HG02840 (cell line): ENCODE results near the gene GALNT2.

Source experiments
- ATAC-seq: cut with Tn5 transposase; IDR thresholded peaks from one replicate; pipeline ENCODE4 v1.9.1; 2021; ENCODE audit warnings: mild to moderate bottlenecking, moderate library complexity, moderate number of reproducible peaks; ENCODE audit not compliant: unreplicated experiment, low FRiP score

Gene GALNT2

DNA sequence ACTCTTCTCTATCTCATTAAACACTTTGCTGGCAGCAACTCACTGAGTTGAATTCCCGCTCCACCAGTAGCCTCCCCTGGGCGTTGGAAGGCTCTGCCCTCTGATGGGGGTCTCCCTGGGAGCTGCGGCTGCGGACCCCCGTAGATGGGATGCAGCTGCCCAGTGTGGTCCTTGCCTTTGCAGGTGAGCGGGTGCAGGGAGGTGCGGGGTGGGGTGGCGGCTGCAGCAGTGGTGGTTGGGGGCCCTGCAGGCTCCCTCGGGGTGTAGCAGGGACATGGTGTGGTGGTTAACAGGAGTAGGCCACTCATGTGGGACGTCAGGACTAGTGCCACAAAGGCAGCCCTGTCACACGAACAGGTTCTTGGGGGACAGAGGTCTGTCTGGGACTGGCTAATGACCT is 42.0 kb downstream of the GALNT2 start:
- no peak for ATAC-seq

DNA sequence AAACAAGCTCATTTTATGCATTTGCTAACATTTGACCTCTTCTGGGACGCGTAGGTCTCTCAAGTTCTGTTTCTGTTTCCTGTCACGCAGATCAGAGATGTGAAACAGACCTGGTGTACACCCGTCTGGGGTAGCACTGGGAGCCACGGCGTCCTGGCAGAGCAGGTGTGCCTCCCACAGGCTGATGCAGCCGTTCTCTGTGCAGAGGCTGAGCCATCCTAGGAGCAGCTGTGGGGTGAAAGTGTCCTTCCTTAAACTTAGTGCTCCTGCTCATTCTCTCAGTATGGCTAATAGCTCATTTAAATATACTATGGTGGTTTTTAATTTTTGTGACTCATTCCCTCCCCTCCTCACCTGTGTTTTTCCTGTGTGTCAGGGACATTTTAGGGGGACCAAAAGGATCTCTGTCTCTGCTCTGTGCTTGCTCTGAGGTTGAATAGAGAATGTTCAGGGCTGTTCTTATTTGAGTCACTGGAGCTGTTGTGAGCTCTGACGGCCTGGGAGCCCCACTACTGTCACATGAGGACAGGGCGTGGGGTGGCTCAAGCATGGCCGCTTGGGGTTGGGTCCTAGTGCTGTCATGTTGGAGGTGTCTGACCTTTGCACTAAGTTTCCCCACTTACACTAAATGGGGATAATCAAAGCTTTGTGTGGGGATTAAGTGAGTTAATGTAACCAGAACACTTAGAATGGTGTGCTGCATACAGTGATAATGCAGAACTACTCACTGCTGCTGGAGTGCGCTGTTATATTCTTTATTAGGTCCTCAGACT is 43.0 kb downstream of the GALNT2 start:
- ATAC-seq = peak; percentile 84

DNA sequence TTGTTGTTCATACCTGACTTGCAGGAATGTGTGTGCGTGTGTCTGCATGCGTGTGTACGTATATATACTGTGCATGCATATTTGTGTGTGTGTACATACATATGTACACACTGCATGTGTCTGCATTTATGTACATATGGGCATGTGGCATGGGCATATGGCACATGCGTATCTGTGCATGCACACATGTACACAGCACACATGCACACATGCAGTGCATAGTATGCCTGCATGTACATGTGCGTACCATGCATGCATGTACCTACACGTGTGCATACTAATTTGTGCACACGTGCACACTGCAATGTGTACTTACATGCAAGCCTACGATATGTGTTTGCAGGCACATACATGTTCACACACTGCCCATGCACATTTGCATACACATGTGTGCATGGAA is 43.9 kb downstream of the GALNT2 start:
- no peak for ATAC-seq

DNA sequence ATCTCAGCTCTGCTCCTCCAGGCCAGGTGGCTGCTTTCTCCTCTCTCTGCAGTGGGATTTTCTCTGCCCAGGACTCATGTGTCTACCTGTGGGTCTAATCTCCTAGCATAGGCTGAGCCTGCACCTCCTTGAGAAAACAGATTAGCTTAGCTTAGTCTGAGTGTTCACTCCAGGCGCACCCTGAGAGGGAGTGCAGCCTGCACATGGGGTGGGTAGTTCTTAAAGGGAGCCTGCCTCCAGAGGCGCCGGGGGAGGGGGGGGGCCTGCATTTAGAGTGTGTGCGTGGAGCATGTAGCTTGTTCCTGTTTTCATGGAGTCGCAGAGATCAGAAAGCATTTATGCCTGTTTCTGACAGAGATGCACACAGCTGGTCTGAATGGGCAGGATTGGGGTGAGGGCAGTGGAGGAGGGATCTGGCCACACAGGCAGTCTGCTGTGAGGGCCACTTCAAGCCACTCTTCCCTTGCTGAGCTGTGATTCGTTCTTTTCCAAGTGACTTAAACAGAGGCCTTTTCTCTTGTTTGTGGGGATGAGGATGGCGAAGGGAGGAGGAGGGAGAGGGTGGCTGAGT is 45.2 kb downstream of the GALNT2 start:
- no peak for ATAC-seq

DNA sequence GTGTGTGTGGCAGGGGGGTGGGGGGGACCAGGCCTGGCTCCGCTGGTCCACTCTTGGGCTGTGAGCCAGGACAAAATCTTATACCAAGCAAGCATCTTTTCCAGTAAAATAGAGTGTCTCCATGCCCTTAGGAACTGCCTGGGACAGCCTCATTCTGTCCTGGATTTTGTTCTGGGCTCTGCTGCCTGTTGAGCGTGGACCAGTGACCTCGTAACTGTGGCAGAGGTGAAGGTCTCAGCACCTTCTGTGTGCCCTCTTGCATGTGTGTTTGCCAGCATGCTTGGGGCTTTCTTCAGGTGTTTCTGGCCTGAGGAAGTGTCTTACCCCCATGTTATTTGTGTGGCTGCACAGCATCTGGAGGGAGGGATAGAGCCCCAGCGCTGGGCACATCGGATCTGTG is 45.7 kb downstream of the GALNT2 start:
- no peak for ATAC-seq

DNA sequence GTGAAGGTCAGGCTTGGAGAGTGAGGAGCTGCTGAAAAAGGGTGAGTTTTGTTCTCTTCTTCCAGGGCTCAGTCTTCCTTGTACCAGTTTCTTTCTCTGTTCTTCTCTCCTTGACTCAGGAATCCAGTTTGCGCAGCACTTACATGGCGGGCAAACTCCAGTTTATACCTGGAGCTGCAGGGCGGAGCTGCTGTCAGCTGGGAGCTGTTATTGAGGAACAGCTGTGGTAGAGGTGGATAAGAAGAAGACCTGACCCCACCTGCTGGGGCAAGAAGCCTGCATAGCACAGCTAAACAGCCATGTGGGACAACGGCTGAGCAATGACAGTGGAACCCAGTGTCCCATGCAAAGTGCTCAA is 46.2 kb downstream of the GALNT2 start:
- no peak for ATAC-seq

DNA sequence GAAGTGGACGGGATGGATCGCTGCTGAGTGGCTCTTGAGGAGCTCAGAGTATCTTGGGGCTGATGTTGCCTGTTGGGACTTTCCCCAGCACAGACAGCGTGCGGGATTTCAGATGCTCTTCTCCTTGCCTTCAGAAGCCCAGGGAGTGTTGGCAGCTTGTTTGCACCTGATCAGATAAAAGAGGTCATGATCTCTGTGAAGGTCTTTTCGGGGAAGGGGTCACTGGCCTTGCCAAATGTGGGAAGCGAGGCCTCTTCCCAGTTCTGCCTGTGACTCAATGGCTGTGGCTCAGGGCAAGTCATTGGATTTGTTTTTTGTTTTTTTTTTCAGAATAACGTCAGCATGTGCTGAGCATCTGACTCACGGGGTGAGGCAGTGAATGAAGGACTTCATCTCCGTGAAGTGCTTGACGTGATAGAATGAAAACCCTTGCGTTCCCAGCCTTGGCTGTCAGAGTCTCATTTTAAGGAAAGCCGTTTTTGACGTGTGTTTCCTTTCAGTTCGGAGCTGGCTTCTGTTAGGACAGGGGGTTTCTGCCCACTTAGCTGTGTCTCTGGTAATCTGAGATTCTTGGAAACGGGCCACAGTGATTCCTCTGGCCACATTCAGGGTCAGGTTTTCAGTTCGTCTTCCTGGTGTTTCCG is 46.7 kb downstream of the GALNT2 start:
- no peak for ATAC-seq

DNA sequence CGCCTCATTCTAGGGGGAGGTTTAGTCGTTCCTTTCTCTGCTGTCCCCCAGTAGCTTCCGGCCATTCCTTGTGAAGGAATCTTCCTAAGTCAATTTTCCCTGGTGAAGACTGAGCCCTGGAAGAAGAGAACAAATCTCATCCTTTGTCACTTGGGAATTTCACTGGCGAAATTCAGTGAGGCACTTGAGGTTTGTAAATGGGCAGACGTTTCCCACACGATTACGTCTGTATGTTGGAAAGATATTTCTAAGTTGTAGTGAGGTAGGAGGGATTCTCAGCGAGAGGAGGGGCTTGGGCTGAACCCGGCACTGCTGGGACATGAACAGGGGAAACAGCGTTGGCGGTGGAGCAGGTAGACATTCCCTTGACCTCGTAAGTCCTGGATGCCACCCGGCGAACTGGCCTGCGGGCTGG is 47.2 kb downstream of the GALNT2 start:
- no peak for ATAC-seq

DNA sequence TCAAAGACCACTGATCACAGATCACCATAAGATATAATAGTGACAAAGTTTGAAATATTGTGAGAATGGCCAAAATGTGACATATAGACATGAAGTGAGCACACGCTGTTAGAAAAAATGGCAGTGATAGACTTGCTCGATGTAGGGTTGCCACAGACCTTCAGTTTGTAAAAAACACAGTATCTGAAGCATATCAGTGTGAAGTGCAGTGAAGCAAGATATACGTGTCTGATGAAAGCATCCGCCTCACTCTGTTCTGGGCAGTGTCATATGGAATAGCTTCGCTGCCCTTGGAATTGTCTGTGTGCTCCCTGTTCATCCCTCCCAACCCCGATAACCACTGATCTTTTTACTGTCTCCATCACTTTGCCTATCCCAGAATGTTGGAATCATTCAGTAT is 50.7 kb downstream of the GALNT2 start:
- ATAC-seq = no peak

DNA sequence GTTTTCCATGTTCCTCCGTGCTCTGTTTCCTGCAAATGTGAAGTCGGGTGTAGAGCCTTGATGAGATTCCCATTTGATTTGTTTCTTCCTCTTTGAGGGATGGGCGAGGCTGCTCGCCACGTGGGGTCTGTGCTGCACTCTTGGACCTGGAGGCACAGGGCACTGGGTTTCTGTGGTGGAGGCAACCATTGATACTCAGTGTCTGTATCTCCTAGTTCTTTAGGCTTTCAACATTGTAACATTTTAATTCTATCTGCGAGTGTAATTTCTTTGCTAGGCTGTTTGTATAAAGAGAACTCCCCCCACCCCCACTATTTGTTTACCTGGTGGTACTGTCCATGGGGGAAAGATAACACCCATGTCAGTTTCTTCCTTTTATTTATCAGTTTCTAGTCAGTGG is 52.3 kb downstream of the GALNT2 start:
- no peak for ATAC-seq

DNA sequence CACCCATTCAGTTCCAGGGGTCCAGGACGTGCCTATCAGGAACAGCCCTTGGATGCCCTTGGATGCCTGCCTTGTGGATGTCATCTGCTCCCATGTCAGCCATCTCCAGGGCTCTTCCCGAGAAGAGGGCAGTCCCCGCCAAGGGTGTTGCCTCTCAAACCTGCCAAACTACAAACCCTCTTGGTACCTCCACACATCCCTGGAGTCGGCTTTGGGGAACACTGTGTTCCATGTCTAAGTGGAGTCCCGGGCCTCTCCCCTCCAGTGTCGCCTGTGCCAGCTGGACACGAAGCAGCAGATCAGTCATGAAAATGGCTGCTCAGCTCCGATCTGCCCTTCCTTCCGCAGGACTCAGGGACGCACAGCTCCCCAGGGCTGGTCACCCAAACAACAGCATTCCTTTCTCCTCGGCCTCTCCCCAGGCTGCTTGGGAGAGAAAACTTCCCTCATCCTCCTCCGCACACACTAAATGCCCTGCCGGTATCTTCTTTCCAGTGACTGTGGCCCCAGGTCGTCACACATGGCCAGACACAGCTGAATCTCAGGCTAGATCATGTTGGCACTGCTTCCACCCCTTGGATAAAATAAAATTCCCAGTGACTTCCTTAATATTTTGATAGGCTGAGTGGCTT is 53.4 kb downstream of the GALNT2 start:
- ATAC-seq = no peak

DNA sequence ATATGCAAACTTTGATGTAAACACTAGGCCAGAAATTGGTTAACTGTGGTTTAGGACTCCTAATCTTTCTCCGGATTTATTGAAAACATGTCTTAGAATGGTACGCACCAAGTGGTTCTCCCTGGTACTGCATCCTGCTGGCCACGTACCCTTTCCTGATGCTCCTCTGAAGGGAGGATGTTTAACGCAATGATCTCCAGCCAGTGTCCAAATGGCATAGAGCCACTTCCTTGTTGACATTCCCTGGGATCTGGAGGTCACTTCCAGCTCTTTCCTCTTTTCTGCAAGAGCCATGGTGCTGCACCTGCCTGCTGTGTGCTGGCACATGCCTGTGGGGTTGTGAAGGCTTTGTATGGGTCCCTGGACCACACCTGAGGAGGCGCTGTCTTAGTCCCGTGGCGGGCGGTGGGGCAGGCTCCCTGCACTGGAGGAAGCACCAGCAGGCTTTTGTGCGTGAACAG is 53.9 kb downstream of the GALNT2 start:
- ATAC-seq = no peak

DNA sequence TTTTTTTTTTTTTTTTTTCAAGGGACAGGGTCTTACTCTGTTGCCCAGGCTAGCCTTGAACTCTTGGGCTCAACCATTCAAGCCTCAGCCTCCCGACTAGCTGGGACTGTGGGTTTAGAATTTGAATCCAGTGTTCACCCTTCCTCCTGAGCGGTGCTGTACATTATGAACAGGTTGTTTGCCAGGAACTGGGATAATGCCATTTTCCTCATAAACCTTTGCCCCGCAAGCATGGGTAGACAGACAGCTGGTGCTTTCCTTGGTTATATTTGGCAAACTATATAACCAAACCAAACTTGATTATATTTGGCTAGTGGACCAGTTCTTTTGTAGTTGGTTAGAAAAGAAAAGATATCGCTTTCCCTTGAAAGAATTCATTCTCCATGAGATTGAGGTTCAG is 54.9 kb downstream of the GALNT2 start:
- no peak for ATAC-seq

DNA sequence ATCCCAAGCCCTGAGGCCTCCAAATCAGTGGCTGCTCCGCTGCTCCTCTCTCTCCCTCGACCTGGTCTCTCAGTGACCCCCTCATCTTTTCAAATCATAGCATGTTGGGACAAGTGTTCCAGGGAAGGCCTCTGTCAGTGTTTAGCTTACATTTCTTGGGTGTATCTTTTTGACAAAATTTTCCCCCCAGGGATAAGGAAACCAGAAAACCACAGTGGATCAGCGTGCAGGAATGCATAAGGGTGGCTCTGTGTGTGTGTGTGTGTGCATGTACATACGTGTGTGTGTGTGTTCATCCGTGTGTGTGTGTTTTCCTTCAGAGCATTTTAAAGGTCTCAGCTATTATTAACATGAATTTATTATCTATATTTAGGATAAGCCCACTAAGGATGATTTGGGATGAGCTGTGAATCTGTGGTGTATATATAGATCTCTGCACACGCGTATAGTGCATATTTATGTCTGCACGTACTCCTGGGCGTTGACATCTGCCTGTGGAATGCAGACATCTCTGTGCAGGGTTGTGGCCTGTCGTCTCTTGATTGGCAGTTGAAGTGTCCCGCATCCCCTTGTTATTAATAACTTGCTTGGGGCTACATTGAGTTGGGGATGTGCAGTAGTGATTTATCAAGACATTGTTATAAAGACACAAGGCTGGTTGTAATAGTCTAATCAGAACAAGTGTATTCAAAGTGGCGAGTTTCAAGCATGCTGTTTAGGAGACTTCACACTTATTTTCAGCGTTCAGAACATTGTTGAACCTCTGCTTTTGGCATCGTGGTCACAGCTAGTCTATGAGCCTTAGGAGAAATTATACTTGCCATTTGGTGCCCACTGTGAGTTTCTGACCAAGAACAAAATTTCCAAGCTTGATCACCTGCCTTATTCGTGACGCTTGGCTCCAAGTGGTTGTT is 55.6 kb downstream of the GALNT2 start:
- ATAC-seq = no peak

DNA sequence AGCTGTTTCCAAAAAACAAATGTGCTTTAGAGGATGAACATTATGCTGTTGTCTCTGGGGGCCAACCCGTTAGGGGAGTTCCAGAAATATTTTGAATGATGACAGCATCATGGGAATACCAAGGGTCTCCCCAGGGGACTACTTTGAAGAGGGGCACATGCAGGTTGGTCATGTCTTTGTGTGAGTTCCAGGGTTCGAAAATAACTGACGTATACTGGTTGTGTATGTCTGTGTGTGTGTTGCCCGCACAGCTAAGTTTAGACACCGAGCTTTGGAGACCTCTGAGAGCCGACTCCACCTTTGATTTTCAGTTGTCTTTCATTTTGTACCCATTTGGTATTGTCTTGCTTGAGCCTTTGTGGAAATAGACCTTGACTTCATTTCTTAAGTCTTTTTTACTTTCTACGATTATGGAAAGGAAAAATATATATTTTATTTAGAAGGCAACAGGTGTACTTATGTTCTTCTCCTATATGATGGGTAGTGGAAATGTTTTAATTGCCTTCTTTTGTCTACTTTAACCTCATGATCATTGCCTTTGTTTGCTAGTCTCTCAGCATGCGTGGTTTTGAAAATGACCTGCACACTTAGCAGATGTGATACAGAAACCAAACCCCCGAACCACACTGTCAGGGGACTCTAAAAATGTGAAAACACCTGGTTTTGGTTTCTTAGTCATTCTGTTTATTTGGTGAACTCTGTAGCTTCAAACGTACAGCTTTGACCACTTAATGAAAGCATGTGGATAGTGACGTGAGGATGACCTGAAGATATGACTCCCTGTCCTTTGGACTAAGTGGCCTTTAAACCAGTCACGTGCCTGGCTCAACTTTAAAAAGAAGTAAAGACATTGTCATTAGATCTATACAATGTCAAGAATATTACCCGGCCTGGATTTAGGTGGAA is 56.5 kb downstream of the GALNT2 start:
- ATAC-seq = peak; percentile 84

DNA sequence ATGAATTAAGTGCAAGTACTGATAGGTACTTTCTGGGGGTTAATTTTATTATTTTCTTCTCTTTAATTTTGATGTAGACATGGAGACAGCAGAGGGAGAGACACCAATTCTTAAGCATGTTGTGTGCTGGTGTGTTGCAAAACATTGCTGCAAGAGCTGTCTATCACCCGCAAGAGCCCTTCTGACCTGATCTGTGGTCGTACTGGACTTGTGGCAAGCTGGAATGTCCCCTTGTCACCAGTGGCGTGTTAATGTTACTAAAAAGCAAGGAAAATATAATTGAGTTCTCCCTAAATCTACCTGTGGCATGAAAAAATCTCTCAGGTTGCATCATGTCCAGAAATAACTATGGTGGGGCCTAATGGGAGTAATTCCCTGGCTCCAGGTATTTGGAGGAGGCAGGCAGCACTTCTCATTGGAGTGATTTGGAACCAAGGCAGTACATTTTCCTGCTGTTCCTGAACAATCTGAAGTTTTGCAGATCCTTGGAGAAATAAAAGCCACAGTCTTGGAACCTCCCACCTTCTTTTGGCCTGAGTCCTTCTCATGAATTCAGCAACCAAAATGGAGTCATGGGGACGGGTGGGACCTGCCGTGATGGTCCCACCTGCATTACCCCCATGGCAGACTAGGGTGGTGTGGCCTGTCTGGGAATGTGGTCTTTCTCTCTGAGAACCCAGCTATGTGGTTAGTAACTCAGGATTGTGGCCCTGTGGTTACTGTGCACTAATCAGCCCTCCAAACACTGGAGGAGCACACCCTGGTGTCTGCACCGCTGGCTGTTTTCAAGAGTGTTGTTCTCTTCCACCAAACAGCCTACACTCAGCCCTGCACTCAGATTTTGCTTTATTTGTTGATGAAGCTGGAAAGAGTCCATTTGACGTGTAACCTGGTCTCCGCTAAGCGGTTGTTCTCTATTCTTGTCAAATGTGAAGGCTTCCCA is 57.4 kb downstream of the GALNT2 start:
- ATAC-seq = no peak

DNA sequence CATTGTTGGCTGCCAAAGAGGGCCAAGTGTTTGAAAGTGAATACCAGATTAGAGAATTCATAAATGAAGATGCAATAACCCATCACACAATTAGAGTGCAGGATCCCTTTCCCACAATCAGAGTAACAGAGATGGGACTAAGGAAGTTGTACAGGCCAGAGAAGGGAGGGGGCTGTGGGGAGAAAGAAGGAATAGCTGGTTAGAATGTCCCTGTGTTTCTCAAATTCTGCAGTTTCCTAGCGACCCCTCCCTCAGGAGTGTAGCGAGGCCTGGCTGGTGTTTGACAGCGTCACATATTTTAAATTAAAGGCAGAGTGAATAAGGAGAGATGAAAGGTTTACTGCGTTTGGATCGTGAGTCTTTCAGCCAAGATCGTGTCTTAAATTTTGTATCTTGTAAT is 58.1 kb downstream of the GALNT2 start:
- no peak for ATAC-seq
